Measurements from ENCODE around the gene TNNI3K. TPM values are rescaled to one million over a fixed set of nuclear protein-coding genes. Genes with fewer than 3 reads are reported as not detected.

TNNI3K gene
- polyA plus RNA-seq, 1 experiment: 1.1 TPM

DNA sequence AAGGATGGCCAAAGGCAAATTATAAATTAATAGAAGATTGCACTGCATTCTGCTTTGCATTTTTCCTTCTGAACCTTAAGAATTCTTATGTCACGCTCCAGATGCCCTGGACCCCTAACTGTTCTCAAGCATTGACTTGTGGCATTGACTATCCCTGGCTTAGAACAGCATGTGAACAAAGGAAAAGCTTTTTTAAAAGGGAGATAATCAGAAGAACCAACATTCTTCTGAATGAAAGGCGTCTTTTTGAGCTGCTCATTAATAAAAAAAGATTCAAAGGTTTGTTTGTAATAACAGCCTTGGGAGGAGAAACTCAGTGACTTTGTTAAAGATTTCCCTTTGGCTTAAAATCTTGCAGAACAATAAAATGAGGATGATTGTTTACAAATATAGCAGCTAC lies 105.5 kb downstream of the TNNI3K start:
- Histone ChIP-seq H3K27ac (ENCODE audit: low read depth, low read length) (no peak overlapping the region), H3K9me3 (ENCODE audit: control insufficient read depth, insufficient read depth, low read length) (no peaks in the 10 kb centered on the region), H3K27me3 (ENCODE audit: control insufficient read depth, insufficient read depth, low read length) (no peaks in the 10 kb centered on the region), H3K4me3 (ENCODE audit: low read depth, low read length) (no peak overlapping the region)
- ChIA-PET POLR2A (no interaction called here), CTCF (no interaction called here)
- TF ChIP-seq, protein P1, sequence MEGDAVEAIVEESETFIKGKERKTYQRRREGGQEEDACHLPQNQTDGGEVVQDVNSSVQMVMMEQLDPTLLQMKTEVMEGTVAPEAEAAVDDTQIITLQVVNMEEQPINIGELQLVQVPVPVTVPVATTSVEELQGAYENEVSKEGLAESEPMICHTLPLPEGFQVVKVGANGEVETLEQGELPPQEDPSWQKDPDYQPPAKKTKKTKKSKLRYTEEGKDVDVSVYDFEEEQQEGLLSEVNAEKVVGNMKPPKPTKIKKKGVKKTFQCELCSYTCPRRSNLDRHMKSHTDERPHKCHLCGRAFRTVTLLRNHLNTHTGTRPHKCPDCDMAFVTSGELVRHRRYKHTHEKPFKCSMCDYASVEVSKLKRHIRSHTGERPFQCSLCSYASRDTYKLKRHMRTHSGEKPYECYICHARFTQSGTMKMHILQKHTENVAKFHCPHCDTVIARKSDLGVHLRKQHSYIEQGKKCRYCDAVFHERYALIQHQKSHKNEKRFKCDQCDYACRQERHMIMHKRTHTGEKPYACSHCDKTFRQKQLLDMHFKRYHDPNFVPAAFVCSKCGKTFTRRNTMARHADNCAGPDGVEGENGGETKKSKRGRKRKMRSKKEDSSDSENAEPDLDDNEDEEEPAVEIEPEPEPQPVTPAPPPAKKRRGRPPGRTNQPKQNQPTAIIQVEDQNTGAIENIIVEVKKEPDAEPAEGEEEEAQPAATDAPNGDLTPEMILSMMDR (IDR thresholded peaks at IDR 0.05; ENCODE audit: low read depth, low read length): no peak
- no peak for DNase-seq (ENCODE audit: low read depth, low spot score)

DNA sequence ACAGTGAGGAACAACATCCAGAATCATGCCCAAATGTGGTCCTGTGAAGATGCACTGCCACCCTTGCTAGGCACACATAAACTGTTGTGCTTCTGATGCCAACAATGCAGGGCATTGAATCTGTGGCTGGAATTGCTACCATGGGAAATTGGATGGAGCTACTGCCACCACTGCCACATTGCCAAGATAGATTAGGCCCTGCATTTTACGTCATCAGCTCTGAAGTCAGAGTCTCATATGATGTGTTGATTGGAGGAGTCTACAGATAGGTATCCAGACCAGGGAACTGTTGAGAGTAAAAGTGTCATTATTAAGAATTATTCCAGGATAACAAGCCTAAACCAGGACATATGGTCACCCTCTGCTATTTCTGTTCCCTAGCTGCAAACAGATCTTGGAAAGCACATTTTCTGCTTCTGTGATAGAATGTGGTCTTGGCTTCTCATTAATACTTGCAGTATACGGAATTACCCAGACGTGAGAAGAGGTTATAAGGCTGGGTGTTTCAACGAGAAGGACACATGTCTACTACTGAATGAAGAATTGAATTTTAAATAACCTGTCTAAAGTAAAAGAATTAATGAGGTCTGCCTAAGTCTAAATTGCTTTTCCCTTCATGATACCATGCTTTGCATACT lies 106.6 kb downstream of the TNNI3K start:
- Histone ChIP-seq H3K4me3 (ENCODE audit: low read depth, low read length) (no peak overlapping the region), H3K9me3 (ENCODE audit: control insufficient read depth, insufficient read depth, low read length) (no peaks in the 10 kb centered on the region), H3K27me3 (ENCODE audit: control insufficient read depth, insufficient read depth, low read length) (no peaks in the 10 kb centered on the region), H3K27ac (ENCODE audit: low read depth, low read length) (no peak overlapping the region)
- ChIA-PET CTCF (no interaction called here), POLR2A (no interaction called here)
- TF ChIP-seq, protein P1 (IDR thresholded peaks at IDR 0.05; ENCODE audit: low read depth, low read length): no peak
- DNase-seq (ENCODE audit: low read depth, low spot score): no peak

DNA sequence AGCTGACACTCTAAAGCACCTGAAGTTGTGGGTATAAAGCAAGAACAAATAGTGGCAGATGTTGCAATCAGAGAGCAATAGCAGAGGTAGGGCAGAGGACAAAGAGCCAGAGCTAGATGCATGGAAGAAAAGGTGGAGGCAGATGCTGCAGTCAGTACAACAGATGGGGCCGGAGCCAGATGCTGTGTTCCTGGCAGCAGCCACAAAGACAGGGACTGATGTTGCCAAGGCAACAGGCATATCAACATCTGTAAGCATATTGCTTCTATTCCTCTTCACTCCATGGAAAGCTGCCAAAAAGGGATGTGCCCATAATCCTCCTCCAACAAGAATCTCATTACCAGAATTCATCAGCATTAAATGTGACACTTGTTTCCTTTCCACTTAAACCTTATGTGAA lies 108.0 kb downstream of the TNNI3K start:
- POLR2A ChIA-PET: no interaction called here
- CTCF ChIA-PET: no interaction called here
- no peak for DNase-seq (ENCODE audit: low read depth, low spot score)
- Histone ChIP-seq H3K9me3 (ENCODE audit: control insufficient read depth, insufficient read depth, low read length) (no peaks in the 10 kb centered on the region), H3K27me3 (ENCODE audit: control insufficient read depth, insufficient read depth, low read length) (no peaks in the 10 kb centered on the region), H3K27ac (ENCODE audit: low read depth, low read length) (no peak overlapping the region), H3K4me3 (ENCODE audit: low read depth, low read length) (no peak overlapping the region)
- TF ChIP-seq, protein P1 (IDR thresholded peaks at IDR 0.05; ENCODE audit: low read depth, low read length): no peak

DNA sequence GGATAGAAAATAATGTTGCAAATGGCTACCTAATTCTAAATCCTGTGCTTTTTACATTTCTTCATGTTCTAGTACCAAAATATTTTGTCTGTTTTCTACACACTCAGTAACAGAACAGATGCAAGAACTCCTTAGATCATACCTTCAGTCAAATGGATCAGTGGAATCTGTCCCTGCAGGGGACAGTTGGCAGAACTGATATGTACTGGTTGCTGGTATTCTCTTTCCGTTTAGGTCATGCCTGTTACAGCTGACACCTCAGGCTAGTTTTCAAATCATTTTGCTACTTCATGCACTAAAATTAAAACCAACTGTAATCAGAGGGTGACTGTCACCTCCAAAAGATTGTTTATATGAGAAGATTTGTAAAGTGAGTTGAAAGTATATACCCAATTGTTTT lies 109.2 kb downstream of the TNNI3K start:
- H3K27ac ChIP-seq (ENCODE audit: low read depth, low read length): no peak overlapping the region
- POLR2A ChIA-PET: no interaction called here
- TF ChIP-seq, protein P1 (IDR thresholded peaks at IDR 0.05; ENCODE audit: low read depth, low read length): no peak
- H3K9me3 ChIP-seq (ENCODE audit: control insufficient read depth, insufficient read depth, low read length): no peaks in the 10 kb centered on the region
- no peak overlapping the region for H3K4me3 ChIP-seq (ENCODE audit: low read depth, low read length)
- DNase-seq (ENCODE audit: low read depth, low spot score): no peak
- H3K27me3 ChIP-seq (ENCODE audit: control insufficient read depth, insufficient read depth, low read length): no peaks in the 10 kb centered on the region
- CTCF ChIA-PET: no interaction called here

DNA sequence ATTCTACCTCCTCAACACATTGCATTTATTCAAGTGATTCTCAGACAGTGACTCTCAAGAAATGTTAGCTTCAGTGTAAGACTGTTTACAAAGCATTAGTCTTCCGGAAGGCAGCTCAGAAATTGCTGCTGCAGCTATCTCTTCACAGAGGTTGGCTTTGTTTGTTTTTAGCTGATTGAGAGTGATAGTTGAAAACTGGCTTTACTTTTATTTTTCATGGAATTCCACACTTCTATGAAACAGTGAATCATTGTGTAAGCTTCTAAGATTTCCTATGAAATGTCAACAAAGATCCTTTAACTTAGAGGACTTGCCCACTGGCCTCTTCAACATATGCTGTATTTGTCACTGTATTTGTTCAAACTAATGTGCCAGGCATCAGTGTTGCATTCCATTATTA lies 121.3 kb downstream of the TNNI3K start:
- H3K27me3 ChIP-seq (ENCODE audit: control insufficient read depth, insufficient read depth, low read length): no peaks in the 10 kb centered on the region
- DNase-seq (ENCODE audit: low read depth, low spot score): no peak
- no peak overlapping the region for H3K4me3 ChIP-seq (ENCODE audit: low read depth, low read length)
- no peak overlapping the region for H3K27ac ChIP-seq (ENCODE audit: low read depth, low read length)
- no peaks in the 10 kb centered on the region for H3K9me3 ChIP-seq (ENCODE audit: control insufficient read depth, insufficient read depth, low read length)
- ChIA-PET CTCF (interaction anchor here (1.1 kb wide), 1 partner anchor 112 kb away, joined by 3 read pairs; no protein-coding TSS in a partner anchor), POLR2A (interaction anchor here (0.8 to 1.0 kb wide), 3 partner anchors 66 to 69 kb away, joined by 3 to 4 read pairs (median 3); no protein-coding TSS in a partner anchor)
- TF ChIP-seq, protein P1 (IDR thresholded peaks at IDR 0.05; ENCODE audit: low read depth, low read length): no peak
